ACC112 (cell line): ENCODE measurements around the gene KRTAP12-4.
"Not testable (repeated sequence)": the region's sequence is repeated elsewhere in the genome, so short reads cannot be mapped to it uniquely, and the experiment has no call there.

Source experiments
- H2AFZ ChIP-seq: fragments of 200-600 bp; sonication (generic); one replicate; pipeline ENCODE4 v1.6.0; 2017; ENCODE audit warnings: antibody characterized with exemption, low read length; ENCODE audit not compliant: unreplicated experiment
- H3K27ac ChIP-seq: fragments of 200-600 bp; sonication (generic); 2 replicates; pipeline ENCODE4 v1.5.1; 2014; ENCODE audit warnings: low read depth, mild to moderate bottlenecking, antibody characterized with exemption, low read length, moderate library complexity
- H3K27me3 ChIP-seq: fragments of 200-600 bp; sonication (generic); 2 replicates; pipeline ENCODE4 v1.6.1; 2014; ENCODE audit warnings: mild to moderate bottlenecking, antibody characterized with exemption, low read length, moderate library complexity, mixed read lengths; ENCODE audit not compliant: insufficient read depth
- H3K36me3 ChIP-seq: fragments of 200-600 bp; sonication (generic); 2 replicates; pipeline ENCODE4 v1.6.1; 2016; ENCODE audit warnings: mild to moderate bottlenecking, antibody characterized with exemption, low read length, moderate library complexity, mixed read lengths; ENCODE audit not compliant: insufficient read depth
- H3K4me1 ChIP-seq: fragments of 200-600 bp; sonication (generic); one replicate; pipeline ENCODE4 v1.6.1; 2016; ENCODE audit warnings: low read length, mixed read lengths; ENCODE audit not compliant: insufficient read depth, unreplicated experiment, control insufficient read depth
- H3K4me3 ChIP-seq: fragments of 200-600 bp; sonication (generic); 2 replicates; pipeline ENCODE4 v1.5.1; 2014; ENCODE audit warnings: mild to moderate bottlenecking, low read depth, low read length
- H3K79me2 ChIP-seq: fragments of 200-600 bp; sonication (generic); one replicate; pipeline ENCODE4 v1.6.0; 2016; ENCODE audit warnings: low read length; ENCODE audit not compliant: control insufficient read depth, unreplicated experiment, insufficient read depth

Gene KRTAP12-4

DNA sequence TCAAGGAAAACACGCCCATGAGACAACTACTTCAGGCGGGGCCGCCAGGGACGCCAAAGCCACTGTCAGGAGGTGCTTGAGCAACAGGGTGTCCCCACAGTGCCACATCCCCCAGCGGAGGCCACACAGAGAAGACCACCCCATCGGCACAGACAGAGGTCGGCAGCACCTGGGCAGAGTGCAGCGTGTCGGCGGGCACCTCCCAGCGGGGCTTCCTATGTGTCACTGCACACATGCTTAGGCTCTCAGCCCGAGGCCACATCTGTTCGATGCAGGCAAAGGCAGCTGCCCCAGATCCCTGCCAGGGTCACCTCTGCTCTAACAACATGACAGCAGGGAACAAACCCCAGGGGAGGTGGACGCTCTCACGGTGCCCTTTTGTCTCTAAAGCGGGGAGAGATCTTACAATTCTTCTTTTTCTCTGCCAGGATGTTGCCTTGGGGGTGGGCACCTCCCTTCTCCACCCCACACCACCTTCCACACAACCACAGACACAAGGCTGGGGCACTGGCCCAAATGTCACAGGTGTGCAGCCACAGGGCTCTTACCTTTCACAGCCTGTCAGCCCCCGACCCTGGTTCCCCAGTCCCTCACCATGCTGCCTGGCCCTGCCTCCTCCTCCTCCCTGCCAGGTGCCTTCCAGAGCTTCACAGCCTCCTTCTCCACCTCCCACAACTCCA, 38.4 kb downstream of the KRTAP12-4 start:
- Histone ChIP-seq H3K27ac (no peak overlapping the region), H3K36me3 (no peaks in the 10 kb centered on the region), H3K4me3 (no peak overlapping the region), H2AFZ (no peak overlapping the region), H3K79me2 (no peaks in the 10 kb centered on the region), H3K4me1 (no peaks in the 10 kb centered on the region), H3K27me3 (peaks cover 14% of the 10 kb centered on the region; the same call in 1 of the 2 replicates)

DNA sequence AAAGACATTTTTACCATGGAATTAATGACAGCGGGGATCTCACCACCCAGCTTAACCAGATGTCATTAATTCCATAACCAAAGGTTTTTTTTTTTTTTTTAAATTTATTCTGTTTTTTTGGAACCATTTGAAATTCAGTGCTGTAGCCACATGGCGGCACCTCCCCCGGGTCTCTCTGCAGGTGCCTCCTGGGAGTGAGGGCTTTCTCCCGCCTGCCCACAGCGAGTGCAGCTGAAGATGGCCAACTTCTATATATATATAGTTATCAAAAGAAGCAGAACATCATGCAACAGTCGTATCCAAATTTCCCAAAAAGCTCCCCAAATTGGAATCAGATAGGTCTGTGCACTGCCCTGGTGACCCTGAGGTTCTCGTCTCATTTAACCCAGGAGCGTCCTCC, 39.0 kb downstream of the KRTAP12-4 start:
- Histone ChIP-seq H2AFZ (no peak overlapping the region), H3K27ac (no peak overlapping the region), H3K79me2 (no peaks in the 10 kb centered on the region)

DNA sequence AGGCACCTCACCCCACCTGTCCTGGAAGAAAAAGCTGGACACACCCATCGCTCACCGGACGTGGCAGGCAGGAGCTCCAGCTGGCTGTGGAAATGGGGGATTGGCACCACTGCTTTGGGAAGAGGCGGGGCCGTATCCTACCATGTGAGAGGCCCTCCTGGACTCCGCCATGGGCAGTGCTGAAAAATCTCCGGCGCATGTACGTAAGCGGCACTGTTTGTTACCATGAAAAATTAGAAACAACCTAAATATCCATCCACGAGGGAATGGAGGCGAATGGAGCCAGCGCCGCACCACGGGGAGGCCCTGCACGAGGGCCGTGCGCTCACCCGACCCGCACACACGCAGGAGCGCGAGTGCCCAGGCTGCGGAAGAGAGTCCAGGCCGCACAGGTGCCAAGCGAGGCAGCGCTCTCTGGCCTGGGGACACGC, 39.5 kb downstream of the KRTAP12-4 start:
- Histone ChIP-seq H3K36me3 (no peaks in the 10 kb centered on the region), H3K27me3 (peaks cover 14% of the 10 kb centered on the region; the same call in 1 of the 2 replicates), H3K79me2 (no peaks in the 10 kb centered on the region), H3K4me3 (no peak overlapping the region), H3K27ac (no peak overlapping the region), H2AFZ (no peak overlapping the region), H3K4me1 (no peaks in the 10 kb centered on the region)

More for the DNA sequence above, 39.0 kb downstream of the KRTAP12-4 start:
- peaks cover 14% of the 10 kb centered on the region; the same call in 1 of the 2 replicates for H3K27me3 ChIP-seq
- no peak overlapping the region for H3K4me3 ChIP-seq
- no peaks in the 10 kb centered on the region for H3K4me1 ChIP-seq
- no peaks in the 10 kb centered on the region for H3K36me3 ChIP-seq

DNA sequence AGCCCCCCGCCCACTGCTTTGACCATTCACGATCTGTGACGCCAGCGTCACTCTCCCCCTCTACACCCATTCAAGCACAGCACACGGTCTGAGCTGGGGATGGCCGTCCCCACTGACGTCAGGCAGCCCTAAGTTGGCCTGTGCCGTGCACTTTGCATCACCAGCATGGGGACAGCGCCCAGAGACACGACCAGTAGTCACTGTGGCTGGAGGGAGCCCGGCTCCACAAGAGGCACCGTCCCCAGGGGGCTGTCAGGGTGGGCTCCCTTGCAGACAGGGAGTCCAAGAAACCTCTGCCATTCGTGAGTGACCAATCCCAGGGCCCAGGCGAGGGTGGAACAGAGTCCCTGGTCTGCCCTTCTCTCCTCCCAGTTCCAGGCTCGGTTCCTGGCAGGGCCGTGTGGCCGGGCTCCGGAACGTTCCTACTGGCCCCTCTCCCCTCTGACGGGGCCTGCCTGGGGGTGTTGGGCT, 40.3 kb downstream of the KRTAP12-4 start:
- no peak overlapping the region for H3K4me3 ChIP-seq
- peaks cover 12% of the 10 kb centered on the region; the same call in 1 of the 2 replicates for H3K27me3 ChIP-seq
- no peaks in the 10 kb centered on the region for H3K36me3 ChIP-seq
- H3K4me1 ChIP-seq: no peaks in the 10 kb centered on the region
- no peaks in the 10 kb centered on the region for H3K79me2 ChIP-seq
- H2AFZ ChIP-seq: no peak overlapping the region
- no peak overlapping the region for H3K27ac ChIP-seq

DNA sequence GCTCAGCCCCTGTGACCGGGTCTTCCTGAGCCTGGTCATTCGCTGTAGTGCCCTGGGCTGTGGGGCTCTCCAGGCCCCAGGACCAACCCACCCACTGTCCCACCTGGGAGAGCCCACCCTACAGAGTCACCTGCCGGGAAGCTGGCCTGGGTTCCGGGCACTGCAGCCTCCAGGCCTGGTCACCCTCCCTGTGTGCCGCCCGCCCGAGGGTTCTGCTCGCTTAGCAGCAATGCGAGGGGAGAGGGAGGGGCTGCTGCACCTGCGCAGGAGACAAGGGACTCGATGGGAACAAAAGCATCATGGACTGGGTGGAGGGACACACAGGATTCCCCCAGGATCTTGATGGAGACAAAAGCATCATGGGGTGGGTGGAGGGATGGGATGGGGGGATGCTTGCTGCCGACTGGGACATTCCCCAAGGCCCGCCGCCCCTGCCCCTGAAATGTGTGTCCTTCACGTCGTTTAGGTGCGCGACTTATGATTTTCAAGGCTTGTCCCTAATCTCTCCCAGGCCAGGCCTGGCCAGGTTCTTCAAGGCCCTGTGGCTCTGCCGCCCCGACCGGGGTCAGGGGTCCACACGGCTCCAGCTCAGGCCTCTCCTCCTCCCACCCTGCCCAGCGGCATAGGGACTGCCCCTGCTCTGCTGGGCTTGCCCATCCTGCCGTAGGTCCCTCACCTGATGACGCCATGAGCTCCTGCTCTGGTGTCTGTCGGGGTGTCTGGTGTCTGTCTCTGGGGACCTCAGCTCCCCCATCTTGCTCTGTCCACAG, 40.9 kb downstream of the KRTAP12-4 start:
- no peak overlapping the region for H3K4me3 ChIP-seq
- H3K27ac ChIP-seq: no peak overlapping the region
- H3K79me2 ChIP-seq: no peaks in the 10 kb centered on the region
- H3K36me3 ChIP-seq: no peaks in the 10 kb centered on the region
- no peak overlapping the region for H2AFZ ChIP-seq
- peaks cover 11% of the 10 kb centered on the region; the same call in 1 of the 2 replicates for H3K27me3 ChIP-seq
- no peaks in the 10 kb centered on the region for H3K4me1 ChIP-seq

DNA sequence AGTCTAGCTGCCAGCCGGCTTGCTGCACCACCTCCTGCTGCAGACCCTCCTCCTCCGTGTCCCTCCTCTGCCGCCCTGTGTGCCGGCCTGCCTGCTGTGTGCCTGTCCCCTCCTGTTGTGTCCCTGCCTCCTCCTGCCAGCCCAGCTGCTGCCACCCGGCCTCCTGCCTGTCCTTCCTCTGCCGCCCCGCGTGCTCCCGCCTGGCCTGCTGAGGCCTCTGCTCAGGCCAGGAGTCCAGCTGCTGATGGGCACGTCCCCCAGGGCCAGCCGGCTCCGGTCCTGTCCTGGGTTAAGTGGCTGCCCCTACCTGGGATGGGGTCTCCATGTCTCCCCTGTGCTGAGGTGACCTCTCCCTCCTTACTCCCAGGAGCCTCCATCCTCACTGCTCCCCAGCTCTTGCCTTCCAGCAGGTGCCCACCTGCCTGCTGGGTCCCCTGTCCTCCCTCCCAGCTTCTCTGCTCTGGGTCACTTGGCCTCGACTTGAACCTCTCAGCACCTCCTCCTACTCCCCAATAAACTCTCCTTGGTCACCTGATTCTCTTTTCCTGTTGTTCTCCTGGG, 41.7 kb downstream of the KRTAP12-4 start:
- Histone ChIP-seq H3K36me3 (no peaks in the 10 kb centered on the region), H3K4me1 (no peaks in the 10 kb centered on the region), H3K79me2 (no peaks in the 10 kb centered on the region), H3K27ac (no peak overlapping the region), H3K27me3 (peaks cover 11% of the 10 kb centered on the region; the same call in 1 of the 2 replicates), H3K4me3 (no peak overlapping the region), H2AFZ (no peak overlapping the region)

DNA sequence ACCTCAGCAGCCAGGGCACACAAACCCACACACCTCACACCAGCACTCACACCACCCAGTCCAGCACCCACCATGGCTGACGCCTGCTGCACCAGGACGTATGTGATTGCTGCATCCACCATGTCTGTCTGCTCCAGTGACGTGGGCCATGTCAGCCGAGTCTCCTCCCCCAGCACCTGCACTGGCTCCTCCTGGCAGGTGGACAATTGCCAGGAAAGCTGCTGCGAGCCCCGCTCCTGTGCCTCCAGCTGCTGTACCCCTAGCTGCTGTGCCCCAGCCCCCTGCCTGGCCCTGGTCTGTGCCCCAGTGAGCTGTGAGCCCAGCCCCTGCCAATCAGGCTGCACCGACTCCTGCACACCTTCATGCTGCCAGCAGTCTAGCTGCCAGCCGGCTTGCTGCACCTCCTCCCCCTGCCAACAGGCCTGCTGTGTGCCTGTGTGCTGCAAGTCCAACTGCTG, 42.4 kb downstream of the KRTAP12-4 start, which contains the start of gene KRTAP10-8:
TSS of gene KRTAP10-8 (plus strand) at position 51 of the 458 bp plus-strand sequence. CDS start at position 73, 22 bp downstream.
- Histone ChIP-seq H3K27ac (no peak within 1 kb of the TSS), H2AFZ (no peak within 1 kb of the TSS), H3K27me3 (peaks cover 11% of the 10 kb centered on the region; the same call in 1 of the 2 replicates), H3K4me1 (no peaks in the 10 kb centered on the region), H3K36me3 (no peaks in the 10 kb centered on the region), H3K4me3 (no peak within 1 kb of the TSS), H3K79me2 (no peaks in the 10 kb centered on the region)

DNA sequence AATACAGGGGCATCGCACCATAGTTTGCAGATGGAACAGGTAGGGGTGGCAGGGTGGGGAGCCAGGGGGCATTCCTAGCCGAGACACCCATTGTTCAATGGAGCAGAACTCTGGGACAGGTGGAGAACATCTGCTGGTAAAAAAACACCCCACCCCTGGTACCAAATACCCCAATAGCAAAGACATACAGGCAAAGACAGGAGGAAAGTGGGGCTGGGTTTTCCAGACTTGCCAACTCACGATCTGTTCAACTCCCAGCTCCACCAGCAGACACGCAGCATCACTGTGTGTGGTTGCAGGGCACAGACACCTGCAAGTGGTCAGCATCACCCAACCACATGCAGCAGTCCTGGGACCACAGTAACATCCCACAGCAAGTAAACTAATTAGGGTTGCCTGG, 42.9 kb downstream of the KRTAP12-4 start:
- Histone ChIP-seq H3K4me1 (no peaks in the 10 kb centered on the region), H3K79me2 (no peaks in the 10 kb centered on the region), H3K4me3 (no peak overlapping the region), H3K27ac (no peak overlapping the region), H2AFZ (no peak overlapping the region), H3K27me3 (peaks cover 13% of the 10 kb centered on the region; the same call in 1 of the 2 replicates), H3K36me3 (no peaks in the 10 kb centered on the region)

DNA sequence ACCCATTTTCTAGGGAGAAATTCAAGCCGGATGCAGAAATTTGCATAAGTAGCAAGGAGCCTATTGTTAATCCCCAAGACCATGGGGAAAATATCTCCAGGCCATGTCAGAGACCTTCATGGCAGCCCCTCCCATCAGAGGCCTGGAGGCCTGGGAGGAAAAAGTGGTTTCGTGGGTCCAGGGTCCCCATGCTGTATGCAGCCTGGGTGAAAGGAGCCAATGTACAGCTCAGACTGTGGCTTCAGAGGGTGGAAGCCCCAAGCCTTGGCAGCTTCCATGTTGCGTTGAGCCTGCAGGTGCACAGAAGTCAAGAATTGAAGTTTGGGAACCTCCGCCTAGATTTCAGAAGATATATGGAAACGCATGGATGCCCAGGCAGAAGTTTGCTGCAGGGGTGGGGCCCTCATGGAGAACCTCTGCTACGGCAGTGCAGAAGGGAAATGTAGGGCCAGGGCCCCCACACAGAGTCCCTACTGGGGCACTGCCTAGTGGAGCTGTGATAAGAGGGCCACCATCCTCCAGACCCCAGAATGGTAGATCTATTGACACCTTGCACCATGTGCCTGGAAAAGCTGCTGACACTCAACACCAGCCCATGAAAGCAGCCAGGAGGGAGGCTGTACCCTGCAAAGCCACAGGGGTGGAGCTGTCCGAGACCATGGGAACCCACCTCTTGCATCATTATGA, 44.2 kb downstream of the KRTAP12-4 start:
- H3K36me3 ChIP-seq, H3K27ac ChIP-seq, H3K4me1 ChIP-seq, H3K4me3 ChIP-seq, H3K79me2 ChIP-seq, H2AFZ ChIP-seq: not testable (repeated sequence)
- peaks cover 17% of the 10 kb centered on the region; the same call in 1 of the 2 replicates for H3K27me3 ChIP-seq

DNA sequence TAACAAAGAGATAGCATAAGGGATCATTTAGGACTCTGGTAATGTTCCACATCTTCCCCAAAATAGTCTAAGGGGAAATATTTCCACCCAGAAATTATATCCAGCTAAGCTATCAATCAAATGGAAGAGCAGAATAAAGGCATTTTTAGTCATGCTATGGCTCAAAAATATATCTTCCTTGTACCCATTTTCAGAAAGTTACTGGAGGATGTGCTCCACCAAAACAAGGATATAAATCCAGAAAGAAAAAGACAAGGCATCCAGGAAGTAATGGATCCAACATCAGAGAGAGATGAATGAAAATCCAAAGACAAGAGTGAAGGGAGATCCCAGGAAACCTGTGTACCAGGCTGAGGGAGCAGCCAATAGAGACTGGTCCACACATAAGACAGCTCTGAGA, 45.3 kb downstream of the KRTAP12-4 start:
- peaks cover 24% of the 10 kb centered on the region for H3K27me3 ChIP-seq
- no peak overlapping the region for H2AFZ ChIP-seq
- H3K27ac ChIP-seq: no peak overlapping the region
- no peak overlapping the region for H3K4me3 ChIP-seq
- H3K79me2 ChIP-seq: no peaks in the 10 kb centered on the region
- H3K36me3 ChIP-seq: no peaks in the 10 kb centered on the region
- H3K4me1 ChIP-seq: no peaks in the 10 kb centered on the region
